SH-SY5Y (cell line): ENCODE results near the gene CHAT.

ENCODE experiments used
- GATA2 ChIP-seq: IDR thresholded peaks from 2 replicates; pipeline ENCODE4 v1.6.1; 2011; ENCODE audit warnings: mild to moderate bottlenecking, low read depth, low read length
- GATA3 ChIP-seq: IDR thresholded peaks from 2 replicates; pipeline ENCODE4 v1.6.1; 2011; ENCODE audit warnings: low read depth, mild to moderate bottlenecking, low read length, moderate library complexity

GRCh38 chr10:49628599-49628998 is 14.8 kb downstream of the CHAT start:
- no peak for TF ChIP-seq GATA3
- TF ChIP-seq GATA2: no peak
